Measurements from ENCODE around the gene C10orf105.

C10orf105 gene

DNA sequence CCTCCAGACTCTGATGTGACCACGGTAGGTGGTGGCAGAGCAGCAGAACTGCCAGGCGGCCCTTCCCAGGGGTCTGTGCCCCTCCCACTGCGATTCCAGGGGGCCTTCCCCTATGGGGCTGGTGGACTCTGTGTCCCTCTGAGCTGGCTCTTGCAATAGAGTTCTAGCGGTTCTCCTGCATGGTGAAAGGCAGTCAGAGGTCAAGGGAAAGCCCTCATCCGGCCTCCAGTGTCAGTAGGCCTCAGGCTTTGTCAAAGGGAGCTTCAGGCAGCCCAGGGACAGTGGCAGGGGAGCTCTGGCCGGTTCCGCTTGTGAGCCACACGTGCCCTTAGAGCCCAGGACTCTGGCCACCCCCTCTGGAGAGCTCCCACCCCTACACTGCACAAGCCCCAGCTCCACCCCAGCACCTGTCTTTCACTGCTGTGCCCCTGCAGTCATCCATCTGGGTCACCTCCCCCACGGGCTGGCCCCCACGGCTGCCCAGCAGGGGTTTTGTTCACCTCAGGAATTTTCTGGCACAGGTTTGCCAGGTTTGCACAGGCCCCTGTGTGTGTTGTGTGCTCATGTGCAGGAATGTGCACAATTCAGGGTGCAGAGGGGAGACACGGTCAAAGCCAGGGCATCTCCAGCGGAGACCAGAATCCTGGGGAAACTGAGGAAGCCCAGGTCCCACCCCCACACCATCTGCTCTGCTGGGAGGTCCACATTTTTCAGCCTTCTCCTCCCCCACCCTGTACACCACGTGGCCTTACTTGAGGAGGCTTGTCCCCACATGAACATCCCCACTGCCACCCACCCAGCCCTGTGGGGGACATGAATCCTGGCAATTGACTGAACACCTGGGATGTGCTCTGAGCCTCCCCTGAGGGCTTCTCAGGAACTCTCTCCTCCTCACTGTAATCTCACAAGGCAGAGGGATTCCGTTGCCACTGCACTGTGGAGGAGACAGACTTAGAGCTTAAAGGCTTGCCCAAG, 23.8 kb downstream of the C10orf105 start:
- DNase-seq: no peak

DNA sequence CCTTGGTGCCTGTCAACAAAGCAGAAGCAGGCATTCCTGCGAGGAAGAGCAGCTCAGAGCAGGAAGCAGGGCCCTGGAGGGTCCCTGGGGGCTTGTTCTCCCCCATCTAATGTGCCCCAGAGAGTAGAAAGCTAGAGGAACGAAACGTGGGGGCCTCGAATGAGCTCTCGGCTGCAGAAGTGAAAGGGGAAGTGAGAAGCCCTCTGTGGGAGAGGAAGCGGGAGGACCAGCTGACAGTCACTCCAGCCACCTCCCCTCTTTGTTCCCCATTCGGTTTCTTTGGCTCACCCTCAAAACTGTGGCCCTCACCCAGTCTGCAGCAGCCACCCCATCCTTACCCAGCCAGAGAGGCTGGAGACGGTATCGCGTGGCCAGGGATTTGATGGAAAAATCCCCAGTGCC, 25.0 kb downstream of the C10orf105 start:
- no peak for DNase-seq

DNA sequence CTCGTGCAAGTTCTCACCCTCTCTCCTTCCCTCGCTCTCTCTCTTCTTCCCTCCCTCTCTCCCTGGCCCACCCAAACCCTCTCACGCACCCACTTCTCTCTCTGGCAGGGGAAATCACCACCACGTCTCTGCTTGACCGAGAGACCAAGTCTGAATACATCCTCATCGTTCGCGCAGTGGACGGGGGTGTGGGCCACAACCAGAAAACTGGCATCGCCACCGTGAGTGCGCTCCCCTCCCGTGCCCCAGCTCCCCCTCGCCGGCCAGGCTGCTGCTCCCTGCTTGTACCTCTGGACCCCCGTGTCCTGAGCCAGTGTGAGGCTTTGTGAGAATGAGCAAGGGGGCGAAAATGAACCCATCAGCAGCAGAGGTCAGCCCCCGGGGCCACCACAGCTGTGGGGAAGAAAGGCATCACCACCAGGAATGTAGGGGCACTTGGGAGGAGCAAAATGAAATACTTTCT, 25.5 kb downstream of the C10orf105 start:
- no peak for DNase-seq

DNA sequence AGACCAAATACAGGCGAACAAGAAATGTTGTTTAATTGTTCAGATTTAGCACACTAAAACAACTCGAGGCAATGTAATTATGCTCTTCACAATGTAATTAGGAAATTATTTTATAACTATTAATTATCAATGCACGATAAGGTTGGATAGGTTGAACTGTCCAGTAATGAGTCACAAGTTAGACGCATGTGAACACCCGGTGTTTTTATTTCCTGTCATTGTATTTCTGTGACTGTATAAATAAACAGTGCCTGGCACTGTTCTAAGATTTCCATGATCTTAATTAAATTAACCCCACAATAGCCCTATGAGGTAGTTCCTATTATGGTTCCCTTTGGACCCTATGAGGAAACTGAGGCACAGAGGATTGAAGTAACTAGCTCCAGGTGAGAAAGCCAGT, 26.2 kb downstream of the C10orf105 start:
- DNase-seq: no peak

DNA sequence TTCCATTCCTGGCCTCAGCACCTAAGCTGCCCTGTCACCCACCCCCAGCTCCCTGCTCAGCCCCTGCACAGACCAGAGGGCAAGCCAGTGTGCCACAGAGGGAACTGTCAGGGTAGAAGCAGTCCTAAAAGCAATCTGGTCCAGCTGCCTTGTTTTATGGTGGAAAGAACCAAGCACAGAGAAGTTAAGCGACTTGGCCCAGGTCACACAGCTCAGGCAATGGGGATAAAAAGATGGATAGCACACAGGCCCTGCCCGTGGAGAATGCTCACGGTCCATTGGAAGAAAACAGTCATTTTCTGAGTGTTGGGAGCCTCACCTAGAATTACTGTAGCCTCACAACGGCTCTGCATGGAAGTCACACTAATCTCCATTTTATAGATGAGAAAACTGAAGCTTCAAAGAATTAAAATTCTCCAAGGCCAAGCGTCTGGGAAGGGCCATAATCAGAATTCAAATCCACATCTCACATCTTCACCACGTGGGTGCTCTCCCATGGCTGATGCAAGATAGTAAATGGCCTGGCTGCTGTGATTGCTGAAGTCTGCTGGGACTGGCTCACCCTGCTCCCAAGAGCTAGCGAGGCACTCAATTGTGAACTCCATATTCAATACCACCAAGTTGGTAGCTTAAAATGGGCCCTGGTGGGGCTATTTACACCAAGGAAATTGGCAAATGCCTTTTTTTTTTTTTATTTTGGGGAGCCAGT, 26.8 kb downstream of the C10orf105 start:
- DNase-seq: no peak

DNA sequence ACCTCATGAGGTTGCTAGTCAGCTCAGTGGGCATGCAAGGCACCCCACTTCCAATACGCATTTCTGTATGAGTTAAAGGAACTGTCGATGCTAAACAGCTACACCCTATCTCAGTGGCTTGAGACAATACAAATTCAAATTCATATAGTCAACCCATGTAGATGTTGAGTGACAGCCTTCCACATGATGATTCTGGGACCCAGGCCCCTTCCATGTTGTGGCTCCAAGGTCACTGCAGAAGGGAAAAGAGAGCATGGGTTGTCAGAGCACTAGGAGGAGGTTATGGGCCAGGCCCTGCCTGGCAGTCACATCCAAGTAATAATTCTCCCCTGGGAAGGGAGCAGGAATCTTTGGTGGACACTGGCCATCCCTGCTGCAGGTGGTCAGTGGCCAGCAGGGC, 28.2 kb downstream of the C10orf105 start:
- no peak for DNase-seq

DNA sequence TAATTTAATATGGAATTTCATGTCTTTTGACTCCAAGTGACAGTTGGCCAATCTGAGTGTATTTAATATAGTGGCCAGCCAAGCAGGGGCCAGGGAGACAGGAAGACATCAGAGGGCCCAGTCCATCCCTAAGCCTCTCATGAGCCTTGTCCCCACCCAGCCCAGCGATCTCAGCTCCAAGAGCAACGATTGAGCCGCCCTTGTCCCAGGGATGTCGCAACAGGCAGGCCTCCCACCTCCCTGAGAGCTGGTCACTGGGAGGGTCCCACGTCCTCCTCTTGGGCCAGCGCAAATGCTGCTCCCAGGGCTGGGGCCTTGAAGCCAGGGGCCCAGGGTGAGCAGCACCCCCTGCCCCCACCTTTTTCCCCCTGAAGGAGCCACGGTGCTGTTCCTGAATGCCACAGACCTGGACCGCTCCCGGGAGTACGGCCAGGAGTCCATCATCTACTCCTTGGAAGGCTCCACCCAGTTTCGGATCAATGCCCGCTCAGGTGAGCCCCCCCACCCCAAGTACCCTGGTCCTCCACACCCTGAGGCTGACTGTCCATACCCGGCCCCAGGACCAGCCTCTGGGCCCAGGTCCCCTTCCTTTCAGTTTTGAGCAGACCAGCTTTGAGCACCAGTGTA, 29.4 kb downstream of the C10orf105 start:
- no peak for DNase-seq

DNA sequence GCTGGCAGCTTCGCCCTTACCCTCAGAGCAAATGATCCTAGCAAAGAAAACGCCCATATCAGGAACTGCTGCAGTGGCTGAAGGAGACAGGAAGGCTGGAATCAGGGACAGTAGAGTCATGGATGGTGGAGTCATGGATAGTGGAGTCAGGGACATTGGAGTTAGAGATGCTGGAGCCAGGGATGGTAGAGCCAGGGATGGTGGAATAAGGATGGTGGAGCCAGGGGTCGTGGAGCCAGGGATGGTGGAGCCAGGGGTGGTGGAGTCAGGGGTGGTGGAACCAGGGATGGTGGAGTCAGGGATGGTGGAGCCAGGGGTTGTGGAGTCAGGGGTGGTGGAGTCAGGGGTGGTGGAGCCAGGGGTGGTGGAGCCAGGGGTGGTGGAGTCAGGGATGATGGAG, 31.3 kb downstream of the C10orf105 start:
- no peak for DNase-seq

DNA sequence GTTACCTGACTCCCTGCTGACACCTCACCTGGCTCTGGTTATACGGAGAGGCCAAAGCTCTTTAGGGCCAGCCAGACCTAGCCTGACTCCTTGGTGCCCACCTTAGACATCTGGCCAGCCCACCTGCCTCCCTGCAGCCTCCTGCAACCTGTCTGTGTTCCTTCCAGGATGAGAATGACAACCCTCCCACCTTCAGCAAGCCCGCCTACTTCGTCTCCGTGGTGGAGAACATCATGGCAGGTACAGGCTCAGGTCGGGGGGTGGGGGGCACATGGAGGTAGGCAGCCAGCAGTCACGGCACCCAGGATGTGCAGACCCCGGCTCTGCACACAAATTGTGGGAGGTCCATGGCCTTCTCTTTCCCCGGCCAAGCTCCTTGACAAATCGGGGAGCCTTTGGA, 32.1 kb downstream of the C10orf105 start:
- DNase-seq: no peak

DNA sequence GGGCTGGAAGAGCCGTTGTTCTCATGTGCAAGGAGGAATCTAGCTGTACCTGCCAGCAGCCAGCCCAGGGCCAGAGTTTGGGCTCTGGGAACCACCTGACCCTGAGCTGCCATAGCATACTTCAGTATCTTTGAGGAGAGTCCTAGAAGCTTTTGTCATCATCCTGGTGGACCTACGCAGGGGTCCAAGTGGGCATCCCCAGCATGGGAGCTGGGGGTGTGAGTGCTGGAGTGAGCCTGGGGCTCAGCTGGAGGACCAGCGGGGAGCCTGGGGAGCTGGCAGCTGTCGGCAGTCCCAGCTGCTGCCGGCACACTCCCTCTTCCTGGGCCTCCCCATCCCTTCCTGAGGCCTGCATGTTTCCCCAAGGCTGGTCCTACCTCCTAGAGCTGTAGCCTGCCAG, 32.5 kb downstream of the C10orf105 start:
- DNase-seq: no peak

DNA sequence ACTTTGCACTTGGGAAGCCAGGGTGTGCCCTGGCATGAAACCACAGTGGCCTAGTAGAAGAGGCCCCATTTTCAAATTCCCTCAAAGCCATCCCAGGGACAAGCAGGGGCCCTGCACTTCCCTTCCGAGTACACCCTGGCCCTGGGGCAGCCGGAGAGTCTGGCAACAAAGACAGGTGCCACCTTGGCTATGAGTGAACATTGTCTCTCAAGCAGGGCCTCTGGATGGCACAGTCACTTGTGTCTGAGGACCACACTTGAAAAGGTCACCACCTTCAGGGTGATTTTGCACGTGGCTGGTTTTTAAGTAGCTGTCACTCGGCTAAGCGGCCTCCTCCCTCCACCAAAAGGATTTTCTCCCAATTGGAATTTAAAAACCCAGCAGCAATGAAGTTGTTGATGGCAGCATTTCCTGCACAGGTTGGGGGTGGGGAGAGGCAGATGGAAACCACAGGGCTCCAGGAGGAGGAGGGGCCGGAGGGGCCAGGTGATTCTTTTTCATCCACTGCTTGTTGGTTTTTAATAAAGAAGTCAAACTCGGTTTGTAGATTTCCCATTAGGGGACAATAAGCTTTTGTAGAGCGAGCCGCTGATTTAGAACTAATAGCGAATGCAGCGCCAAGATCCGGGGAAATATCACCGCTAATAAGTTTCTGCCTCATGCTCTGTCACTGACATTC, 33.9 kb downstream of the C10orf105 start:
- no peak for DNase-seq

DNA sequence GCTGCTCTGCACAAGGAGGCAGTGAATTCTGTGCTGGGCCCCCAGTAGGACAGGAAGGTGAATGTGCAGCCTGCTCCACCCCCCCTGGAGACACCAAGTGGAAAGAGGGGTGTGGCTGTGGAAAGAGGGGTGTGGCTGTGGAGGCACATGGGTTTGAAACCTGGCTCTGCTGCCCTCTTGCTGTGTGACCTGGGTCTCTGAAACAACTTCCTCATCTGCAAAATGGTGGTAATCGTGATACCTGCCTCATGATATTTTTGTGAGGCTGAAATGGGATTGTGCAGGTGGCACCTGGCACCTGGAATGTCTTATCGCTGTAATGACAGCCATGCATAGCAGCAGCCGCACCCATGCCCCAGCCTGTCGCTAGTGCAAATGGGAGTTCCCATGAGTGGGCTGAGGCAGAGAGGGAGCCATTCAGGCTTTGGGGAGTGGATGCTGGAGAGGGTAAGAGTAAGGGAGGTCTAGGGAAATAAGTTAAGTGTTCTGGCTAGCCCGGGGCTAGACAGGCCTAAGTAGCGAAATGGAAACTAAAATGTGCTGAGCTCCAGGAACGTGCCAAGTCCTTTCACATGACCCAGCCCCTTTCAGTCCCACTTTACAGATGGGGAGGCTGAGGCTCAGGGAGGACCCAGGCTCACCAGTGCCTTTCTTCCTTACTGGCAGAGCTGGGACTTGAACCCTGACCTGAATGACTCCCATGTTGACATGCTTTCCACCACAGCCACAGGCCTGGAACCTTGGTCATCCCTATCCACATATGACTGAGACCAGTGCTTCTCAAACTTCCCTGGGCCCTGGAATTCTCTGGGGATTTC, 35.0 kb downstream of the C10orf105 start:
- no peak for DNase-seq

DNA sequence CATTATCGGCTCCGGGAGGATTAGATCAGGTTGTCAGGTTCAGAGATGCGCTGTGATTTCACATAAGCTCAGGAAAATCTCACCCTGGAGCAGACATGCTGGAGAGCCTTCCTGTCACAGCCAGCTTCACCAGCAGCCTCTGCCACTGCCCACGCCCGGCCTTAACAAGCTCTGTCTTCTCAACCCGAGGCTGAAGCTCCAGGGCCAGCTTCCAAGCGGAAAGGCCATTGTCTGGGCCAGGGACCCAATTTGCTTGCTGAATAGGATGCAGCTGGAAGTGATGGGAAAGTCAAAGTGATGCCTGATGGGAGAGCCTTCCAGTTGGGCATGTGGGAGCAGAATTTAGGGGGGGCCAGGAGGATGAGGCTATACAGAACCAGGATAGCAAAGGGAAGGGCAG, 36.3 kb downstream of the C10orf105 start:
- no peak for DNase-seq

DNA sequence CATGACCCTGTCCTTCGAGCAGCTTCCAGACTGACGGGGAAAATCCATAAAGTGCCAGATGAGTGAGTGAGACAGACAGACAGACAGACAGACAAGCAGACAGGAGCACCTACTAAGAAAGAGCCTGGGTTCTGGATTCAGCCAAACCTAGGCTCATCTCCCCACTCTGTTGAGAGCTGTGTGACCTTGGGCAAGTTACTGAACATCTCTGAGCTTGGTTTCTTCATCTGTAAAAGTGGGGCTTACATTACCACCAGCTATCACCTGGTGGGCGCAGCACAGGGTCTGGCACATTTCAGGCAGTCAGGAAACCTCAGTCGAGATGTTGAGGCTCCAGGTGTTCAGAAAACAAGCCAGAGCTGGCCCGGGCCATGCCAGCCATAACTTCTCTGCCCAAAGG, 37.6 kb downstream of the C10orf105 start:
- no peak for DNase-seq

DNA sequence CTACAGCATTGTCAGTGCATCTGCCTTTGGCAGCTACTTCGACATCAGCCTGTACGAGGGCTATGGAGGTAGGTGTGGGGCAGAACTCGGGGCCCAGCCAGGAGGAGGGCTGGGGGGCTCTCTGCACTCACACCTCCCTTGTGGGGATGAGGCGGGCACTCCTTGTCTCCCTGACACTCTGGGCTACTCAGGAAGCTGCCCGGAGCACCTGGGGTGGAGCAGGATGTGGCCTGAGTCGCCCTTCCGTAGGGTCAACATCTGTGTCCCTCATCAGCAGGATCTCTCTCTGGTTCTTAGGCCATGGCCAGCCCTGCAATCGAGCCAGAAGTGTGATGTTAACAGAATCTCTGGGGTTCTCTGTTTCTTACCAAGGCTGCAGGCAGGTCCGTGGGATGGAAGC, 40.2 kb downstream of the C10orf105 start:
- DNase-seq: no peak

DNA sequence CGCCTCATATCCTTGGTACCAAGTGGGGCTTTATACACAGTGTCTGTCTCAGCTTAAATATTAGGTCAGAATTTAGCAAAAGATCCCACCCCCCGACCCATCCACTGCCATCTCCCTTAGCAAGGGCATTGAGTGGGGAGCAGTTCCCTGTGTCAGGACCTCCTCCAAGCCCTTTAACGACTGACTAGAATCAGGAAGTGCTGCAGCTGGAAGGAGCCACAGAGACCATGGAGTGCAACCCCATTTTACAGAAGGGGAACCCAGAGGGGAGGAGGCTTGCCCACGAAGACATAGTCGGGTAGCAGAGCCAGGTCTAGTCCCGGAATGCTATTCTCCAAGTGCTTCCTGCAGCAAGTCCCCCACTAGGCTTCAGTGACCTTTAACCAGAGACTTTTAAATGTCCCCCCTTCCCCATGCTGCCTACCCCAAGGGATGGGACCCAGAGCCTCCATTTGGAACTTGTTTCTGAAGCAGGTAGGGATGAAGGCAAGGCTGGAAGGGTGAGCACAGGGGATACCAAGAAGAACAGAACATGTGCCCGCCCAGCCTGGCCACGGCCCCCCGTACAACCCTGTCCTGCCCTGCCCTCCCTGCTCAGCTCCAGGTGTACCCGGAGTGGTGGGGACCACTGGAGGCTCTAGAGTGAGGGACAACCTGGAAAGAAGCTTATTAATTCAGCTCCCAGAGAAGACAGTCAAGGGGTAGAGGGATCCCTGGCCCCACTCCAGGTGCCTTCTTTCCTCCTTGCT, 41.3 kb downstream of the C10orf105 start:
- DNase-seq: no peak

DNA sequence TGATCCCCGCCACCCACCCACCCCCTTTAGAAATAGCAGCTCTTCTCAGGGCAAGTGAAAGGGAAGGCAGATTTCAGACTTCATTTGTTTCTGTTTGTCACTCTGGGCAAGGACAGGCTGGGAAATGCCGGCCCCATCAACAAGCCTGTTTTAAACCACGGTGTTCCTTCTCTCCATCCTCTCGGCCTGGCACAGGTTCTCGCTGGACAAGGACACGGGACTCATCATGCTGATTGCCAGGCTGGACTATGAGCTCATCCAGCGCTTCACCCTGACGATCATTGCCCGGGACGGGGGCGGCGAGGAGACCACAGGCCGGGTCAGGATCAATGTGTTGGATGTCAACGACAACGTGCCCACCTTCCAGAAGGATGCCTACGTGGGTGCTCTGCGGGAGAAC, 42.3 kb downstream of the C10orf105 start:
- DNase-seq: no peak

DNA sequence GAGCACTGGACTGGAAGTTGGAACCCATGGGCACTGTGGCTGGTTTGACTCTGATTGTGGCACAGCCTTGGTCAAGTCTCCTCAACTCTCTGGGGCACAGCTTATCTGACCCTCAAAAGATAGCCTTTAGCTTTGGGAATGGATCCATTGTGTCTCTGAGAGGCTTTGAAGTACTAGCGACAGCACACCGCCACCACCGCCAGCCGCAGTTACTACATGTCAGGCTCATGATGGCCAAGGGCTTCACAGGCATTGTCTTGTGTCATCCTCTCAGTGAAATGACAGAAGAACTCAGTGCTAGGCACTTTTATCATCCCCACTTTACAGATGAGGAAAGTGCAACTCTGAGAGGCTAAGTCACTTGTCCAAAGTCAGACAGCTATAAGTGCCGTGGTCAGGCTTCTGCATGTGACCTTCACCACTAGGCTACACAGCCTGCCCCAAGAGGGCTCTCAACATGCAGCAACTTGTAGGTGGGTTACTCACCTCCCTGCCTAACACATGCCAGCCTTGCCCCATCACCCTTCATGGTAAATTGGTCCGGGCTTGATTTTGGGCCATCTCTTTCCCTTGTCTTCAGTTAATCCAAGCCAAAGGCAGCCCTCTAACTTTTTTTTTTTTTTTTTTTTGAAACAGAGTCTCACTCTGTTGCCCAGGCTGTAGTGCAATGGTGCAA, 44.1 kb downstream of the C10orf105 start:
- DNase-seq: no peak

DNA sequence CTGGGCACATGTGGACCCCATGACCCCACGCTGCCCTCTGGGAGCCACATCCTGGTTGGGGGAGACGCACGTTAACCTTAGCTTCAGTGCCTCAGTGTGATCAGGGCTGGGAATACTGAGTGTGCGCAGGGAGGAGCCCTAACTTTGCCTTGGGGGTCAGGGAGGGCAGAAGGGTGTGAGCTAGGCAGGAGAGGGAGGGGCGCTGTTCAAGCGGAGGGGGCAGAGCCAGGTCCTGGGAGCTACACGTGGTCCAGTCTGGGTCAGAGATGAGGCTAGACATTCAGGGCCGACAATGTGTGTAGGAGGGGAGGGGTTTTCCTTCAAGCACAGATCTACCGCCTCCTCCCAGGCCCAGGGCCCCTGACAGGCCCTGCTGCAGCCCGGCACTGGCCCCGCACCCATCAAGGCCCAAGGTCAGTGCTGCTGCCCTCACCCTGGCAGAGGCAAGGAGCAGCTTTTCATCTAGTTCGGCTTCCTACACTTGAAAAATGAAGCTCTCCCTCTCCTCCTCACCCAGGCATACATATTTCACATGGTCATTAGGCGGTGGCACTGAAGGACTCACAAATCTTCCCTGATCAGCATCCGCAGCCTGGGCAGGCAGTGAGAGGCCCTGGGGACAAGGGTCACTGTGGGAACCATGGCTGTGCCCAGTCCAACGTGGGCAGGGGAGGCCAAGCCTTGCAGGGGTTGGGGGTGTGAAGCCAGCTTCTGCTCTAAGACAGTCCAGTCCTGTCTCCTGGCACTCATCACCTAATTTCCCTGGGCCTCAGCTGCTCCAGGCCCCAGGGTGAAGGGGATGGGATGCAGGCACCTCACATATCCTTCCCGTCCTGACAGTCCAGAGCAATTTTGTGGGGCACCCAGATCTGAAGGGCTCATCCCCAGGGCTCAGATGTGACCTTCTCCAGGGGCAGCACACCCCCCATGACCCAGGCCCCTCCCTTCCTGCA, 47.3 kb downstream of the C10orf105 start:
- no peak for DNase-seq

DNA sequence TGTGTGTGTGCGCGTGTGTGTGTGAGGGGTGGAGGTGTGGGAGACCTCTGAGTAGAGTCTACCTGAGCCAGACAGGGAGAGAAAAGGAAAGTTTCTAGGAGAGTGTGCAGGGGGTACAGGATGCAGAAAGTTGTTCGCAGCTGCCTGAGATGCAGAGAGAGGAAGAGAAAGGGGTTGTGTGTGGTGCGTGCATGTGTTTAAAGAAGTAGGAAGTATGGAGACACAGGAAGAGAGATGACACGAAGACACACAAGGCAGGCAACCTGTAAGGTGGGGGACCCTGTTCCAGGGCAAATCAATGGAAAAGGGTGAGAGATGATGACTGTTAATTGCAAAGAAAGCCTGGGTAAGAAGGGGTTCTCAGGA, 52.2 kb downstream of the C10orf105 start:
- DNase-seq: no peak

Data from GOT3 (cell line).